Measurements from ENCODE around the gene ZNF256.

ZNF256 gene

DNA sequence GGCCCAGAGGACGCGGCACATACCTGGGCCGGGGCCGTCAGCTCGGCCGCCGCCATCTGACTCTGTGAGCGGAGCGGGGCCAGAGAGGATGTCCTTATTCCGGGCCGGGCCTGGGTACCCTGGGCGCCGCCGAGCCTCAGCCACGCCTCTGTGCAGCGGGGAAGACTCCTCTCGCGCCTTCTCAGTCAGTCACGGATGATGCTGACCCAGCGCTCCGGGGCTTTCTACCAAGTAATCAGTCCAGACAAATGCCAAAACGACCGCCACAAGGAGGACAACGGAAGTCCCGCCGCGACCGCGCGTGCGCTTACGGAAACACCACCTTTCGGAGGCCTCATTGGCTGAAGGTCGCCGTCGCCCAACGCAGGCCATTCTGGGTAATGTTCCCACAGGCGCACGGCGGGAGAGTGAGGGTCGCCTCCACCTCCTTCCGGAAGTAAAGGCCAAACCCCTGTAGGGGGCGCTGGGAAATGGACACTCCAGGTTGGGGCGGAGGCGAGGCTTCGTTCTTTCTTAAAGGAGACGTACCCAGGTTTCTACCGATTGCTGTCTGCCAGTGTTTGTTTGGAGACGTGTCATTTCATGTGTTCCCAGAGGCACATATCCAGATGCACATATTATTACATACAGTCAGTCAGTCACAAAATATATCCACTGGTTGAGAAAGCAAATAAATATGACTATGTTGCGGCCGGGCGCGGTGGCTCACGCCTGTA, at the start of gene ZNF256:
Gene ZNF256, minus strand, starts transcription at position 288 of the 716 bp plus-strand sequence. Its CDS starts 232 bp downstream, at position 56.
- peak within 1 kb of the TSS; percentile 66 for H3K27ac ChIP-seq
- TF ChIP-seq ZFX (IDR thresholded peaks at IDR 0.05), result peak; percentile 25; the same call in 1 of the 2 replicates
- TF ChIP-seq, protein P1, sequence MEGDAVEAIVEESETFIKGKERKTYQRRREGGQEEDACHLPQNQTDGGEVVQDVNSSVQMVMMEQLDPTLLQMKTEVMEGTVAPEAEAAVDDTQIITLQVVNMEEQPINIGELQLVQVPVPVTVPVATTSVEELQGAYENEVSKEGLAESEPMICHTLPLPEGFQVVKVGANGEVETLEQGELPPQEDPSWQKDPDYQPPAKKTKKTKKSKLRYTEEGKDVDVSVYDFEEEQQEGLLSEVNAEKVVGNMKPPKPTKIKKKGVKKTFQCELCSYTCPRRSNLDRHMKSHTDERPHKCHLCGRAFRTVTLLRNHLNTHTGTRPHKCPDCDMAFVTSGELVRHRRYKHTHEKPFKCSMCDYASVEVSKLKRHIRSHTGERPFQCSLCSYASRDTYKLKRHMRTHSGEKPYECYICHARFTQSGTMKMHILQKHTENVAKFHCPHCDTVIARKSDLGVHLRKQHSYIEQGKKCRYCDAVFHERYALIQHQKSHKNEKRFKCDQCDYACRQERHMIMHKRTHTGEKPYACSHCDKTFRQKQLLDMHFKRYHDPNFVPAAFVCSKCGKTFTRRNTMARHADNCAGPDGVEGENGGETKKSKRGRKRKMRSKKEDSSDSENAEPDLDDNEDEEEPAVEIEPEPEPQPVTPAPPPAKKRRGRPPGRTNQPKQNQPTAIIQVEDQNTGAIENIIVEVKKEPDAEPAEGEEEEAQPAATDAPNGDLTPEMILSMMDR (conservative IDR thresholded peaks at IDR 0.05), result peak; percentile 61

DNA sequence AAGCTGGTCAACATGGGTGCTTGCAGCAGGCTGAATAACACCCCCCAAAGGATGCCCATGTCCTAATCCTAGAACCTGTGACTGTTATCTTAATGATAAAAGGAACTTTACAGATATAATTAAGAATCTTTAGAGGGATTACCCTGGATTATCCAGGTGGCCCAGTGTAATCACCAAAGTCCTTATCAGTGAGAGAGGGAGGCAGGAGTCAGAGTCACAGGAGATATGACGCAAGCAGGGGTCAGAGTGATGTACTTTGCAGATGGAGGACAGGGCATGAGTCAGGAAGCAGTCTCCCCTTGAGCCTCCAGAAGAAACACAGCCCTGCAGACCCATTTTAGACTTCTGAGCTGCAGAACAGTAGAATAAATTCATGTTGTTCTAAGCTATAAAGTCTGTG, 45.3 kb upstream of the ZNF256 start:
- H3K27ac ChIP-seq, result no peak overlapping the region
- TF ChIP-seq, protein P1 (conservative IDR thresholded peaks at IDR 0.05), result no peak
- TF ChIP-seq ZFX (IDR thresholded peaks at IDR 0.05), result no peak

DNA sequence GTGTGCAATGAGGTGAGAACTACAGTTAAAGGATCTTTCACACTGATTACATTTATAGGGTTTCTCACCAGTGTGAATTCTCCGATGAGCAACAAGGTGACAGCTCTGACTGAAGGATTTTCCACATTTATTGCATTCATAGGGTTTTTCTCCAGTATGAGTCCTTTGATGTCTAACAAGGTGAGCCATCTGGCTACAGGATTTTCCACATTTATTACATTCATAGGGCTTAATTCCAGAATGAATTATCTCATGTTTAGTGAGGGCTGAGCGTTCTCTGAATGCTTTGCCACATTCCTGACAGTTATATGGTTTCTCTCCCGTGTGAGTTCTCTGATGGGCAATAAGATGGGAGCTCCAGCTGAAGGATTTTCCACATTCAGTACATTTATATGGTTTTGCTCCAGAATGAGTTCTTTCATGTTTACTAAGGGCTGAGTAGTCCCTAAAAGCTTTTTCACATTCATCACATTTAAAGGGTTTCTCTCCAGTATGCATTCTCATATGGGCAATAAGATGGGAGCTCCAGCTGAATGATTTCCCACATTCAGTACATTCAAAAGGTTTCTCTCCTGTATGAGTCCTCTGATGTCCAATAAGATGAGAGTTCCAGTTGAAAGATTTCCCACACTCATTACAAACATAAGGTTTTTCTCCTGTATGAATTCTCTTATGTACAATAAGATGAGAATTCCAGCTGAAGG, 31.2 kb upstream of the ZNF256 start:
- H3K27ac ChIP-seq, result no peak overlapping the region
- TF ChIP-seq, protein P1 (conservative IDR thresholded peaks at IDR 0.05), result no peak
- TF ChIP-seq ZFX (IDR thresholded peaks at IDR 0.05), result no peak

DNA sequence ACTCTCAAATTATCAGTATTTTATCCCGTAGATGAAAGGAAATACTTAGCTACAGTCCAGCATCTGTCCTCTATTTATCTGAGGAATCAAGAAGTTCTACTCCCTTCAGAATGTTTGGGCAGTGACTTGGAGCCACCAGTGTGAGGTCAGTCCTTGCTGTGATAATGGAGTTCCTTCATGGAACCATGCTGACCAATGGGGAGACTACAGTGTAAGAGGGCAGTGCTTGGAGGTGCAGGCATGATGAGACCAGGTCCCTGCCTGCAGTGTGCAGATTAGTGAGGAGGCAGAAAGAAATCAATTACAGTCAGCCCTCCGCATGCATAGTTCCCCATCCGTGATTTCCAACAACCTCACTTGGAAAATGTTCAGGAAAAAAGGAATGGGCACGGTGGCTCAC, 26.9 kb upstream of the ZNF256 start, which contains the start of gene C19orf18:
Gene C19orf18, minus strand, starts transcription at position 101 of the 400 bp plus-strand sequence. CDS start 102 bp downstream, outside the sequence.
- no peak for TF ChIP-seq ZFX (IDR thresholded peaks at IDR 0.05)
- TF ChIP-seq, protein P1 (conservative IDR thresholded peaks at IDR 0.05), result no peak
- H3K27ac ChIP-seq, result no peak within 1 kb of the TSS

DNA sequence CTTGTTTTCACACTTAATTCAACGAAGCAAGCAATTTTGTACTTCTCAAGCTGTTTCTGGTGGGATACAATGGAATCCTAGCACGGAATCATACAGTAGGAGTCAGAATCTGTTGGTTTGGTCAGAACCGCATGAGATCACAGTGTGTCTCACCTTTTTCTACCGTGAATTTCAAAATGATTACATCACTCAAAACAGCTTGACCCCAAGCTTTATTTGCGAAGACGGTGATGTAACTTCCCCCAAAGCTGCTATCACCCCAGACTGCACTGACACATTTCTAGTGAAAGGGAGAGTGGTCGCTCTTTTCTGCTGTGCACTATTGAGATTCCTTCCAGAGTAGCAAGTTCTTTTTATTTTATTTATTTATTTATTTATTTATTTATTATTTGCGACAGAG, 17.3 kb upstream of the ZNF256 start:
- TF ChIP-seq, protein P1 (conservative IDR thresholded peaks at IDR 0.05), result no peak
- TF ChIP-seq ZFX (IDR thresholded peaks at IDR 0.05), result no peak
- H3K27ac ChIP-seq, result no peak overlapping the region

DNA sequence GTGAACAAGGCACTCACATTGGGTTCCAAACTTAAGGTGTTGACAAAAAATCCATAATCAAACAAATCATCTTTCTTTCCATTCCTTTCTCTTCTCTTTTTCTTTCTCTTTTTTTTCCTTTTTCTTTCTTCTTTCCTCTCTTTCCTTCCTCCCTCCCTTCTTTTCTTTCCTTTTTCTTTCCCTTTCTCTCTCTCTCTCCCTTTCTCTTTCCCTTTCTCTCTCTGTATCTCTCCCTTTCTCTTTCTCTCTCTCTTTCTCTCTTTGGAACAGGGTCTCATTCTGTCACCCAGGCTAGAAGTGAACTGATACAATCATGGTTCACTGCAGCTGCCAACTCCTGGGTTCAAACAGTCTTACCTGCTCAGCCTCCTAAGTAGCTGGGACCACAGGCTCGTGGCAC, 14.3 kb upstream of the ZNF256 start:
- TF ChIP-seq, protein P1 (conservative IDR thresholded peaks at IDR 0.05), result no peak
- TF ChIP-seq ZFX (IDR thresholded peaks at IDR 0.05), result no peak
- H3K27ac ChIP-seq, result no peak overlapping the region

DNA sequence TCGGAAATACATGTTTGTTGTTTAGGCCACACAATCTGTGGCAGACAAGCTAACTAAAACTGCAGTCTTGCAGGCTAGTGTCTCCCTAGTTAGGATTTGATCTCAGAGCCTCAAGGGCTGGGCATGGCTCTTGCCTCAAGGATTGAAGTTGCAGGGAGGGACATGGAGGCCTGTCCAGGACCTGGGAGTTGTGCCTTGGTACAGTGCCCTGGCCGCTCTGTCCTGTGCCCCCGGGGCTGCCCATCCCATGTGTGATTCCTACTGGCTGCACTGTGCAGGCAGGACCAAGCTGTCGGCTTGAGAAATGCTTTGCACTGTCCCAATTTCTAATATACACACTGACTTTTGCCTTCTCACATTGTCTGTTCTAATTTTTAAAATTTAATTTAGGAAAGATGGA, 7.5 kb upstream of the ZNF256 start:
- no peak overlapping the region for H3K27ac ChIP-seq
- TF ChIP-seq ZFX (IDR thresholded peaks at IDR 0.05), result no peak
- TF ChIP-seq, protein P1 (conservative IDR thresholded peaks at IDR 0.05), result no peak

Measured in C4-2B (cell line).